ENCODE results near the gene KLF11.

- no peak for TF ChIP-seq CTCF (conservative IDR thresholded peaks at IDR 0.05)
- TF ChIP-seq EZH2 (IDR thresholded peaks at IDR 0.05; ENCODE audit: low read depth) = no peak
Measured at GRCh38 chr2:10009811-10010781, 33.3 kb upstream of the KLF11 start.

Data from PC-9 (cell line).